ENCODE measurements around the gene ALOX12B. TPM values are rescaled to one million over a fixed set of nuclear protein-coding genes. Genes with fewer than 3 reads are reported as not detected.

Gene ALOX12B
- total and polyA plus RNA-seq, 2 donors (not counting 3 experiments of a cell fraction or from before 2014, with no cell fraction given) = not detected

DNA sequence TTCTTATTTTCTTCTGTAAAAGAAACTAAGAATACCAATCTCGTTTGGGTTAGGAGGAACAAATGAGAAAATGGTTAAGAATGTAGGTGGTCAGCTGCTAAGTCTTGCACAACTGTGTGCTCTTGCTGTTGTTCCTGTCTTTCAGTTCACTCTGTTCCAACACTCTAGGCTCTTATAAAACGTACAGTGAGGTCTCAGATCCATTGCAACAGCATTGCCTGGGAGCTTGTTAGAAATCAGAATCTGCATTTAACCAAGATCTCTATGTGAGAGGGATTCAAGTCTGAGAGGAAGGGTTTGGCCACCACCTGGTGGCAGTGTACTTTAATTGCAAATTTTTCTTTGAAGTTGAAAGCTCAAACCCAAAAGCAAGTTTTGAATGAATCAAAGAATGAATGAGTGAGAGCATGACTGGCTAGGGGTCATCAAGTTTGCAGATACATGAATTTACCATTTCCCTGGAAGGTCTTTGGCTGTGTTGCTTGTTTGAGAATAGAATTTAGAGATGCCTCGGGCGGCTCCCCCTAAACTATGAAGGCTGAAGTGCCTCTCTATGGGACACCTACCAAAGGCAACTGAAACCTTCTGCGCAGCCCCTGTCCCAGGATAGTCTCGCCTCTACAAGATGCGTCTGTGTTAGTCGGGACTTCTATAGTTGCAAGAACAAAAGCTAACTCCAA is 46.1 kb downstream of the ALOX12B start:
- Histone ChIP-seq H3K4me3 (replicated peaks in 1 of 3; ENCODE audit: insufficient read depth in 1 of 3, low read depth in 1 of 3, low read length in 3 of 3) (no peak overlapping the region), H3K4me1 (ENCODE audit: control insufficient read depth, extremely low read depth, insufficient read depth, low read length) (no peaks in the 10 kb centered on the region), H3K9me3 (replicated peaks; ENCODE audit: control insufficient read depth, insufficient read depth, low read length) (no peaks in the 10 kb centered on the region), H3K9me1 (replicated peaks; ENCODE audit: control insufficient read depth, extremely low read depth, insufficient read depth, low read length) (no peaks in the 10 kb centered on the region), H3K79me2 (ENCODE audit: control insufficient read depth, insufficient read depth, low read length) (no peaks in the 10 kb centered on the region), H2AFZ (ENCODE audit: low read depth, low read length) (no peak overlapping the region), H4K20me1 (replicated peaks; ENCODE audit: control insufficient read depth, extremely low read depth, insufficient read depth, low read length) (no peaks in the 10 kb centered on the region), H3K27ac (ENCODE audit: insufficient read depth, low read depth, low read length) (no peak overlapping the region), H3K36me3 (ENCODE audit: control insufficient read depth in 2 of 2, extremely low read depth in 1 of 2, insufficient read depth in 2 of 2, low read length in 2 of 2) (no peaks in the 10 kb centered on the region), H3K9ac (replicated peaks; ENCODE audit: extremely low read depth, insufficient read depth, low read length) (no peak overlapping the region), H3K27me3 (ENCODE audit: control insufficient read depth in 2 of 2, insufficient read depth in 2 of 2, low read length in 2 of 2) (peaks cover 9 to 14% of the 10 kb centered on the region in 2 experiments), H3K4me2 (ENCODE audit: insufficient read depth, low read length) (no peak overlapping the region)
- CTCF ChIA-PET = interaction anchor here (0.6 to 3.8 kb wide), 49 partner anchors 10 to 699 kb away, joined by 3 to 48 read pairs (median 5); partner anchors contain the start of genes CNTROB, DNAH2, GUCY2D and RNF227
- dilution Hi-C loops (cut with MboI; ENCODE audit: extremely low pct_ligation_motif_present, low sequenced_read_pairs) (no loop called here), intact Hi-C loops (cut with micrococcal nuclease) (loop anchor here (1.0 kb wide), 2 partner anchors 128 to 298 kb away; no protein-coding TSS in a partner anchor)
- no TSS peak for BruUV-seq (replicated peaks)
- DNase-seq (ENCODE audit: low read depth, low spot score) (peak; percentile 66), FAIRE-seq (peak; percentile 77)
- POLR2A ChIA-PET = interaction anchor here (0.6 kb wide), 1 partner anchor 129 kb away, joined by 8 read pairs; no protein-coding TSS in a partner anchor
- TF ChIP-seq, protein P1, sequence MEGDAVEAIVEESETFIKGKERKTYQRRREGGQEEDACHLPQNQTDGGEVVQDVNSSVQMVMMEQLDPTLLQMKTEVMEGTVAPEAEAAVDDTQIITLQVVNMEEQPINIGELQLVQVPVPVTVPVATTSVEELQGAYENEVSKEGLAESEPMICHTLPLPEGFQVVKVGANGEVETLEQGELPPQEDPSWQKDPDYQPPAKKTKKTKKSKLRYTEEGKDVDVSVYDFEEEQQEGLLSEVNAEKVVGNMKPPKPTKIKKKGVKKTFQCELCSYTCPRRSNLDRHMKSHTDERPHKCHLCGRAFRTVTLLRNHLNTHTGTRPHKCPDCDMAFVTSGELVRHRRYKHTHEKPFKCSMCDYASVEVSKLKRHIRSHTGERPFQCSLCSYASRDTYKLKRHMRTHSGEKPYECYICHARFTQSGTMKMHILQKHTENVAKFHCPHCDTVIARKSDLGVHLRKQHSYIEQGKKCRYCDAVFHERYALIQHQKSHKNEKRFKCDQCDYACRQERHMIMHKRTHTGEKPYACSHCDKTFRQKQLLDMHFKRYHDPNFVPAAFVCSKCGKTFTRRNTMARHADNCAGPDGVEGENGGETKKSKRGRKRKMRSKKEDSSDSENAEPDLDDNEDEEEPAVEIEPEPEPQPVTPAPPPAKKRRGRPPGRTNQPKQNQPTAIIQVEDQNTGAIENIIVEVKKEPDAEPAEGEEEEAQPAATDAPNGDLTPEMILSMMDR (IDR thresholded peaks at IDR 0.05; ENCODE audit: extremely low read depth in 1 of 2, insufficient read depth in 1 of 2, low read depth in 1 of 2, low read length in 2 of 2) = peak; percentile 39 to 48
- TF ChIP-seq JUN (IDR thresholded peaks at IDR 0.05; ENCODE audit: borderline replicate concordance, insufficient read depth, insufficient read length, low read depth) = no peak

DNA sequence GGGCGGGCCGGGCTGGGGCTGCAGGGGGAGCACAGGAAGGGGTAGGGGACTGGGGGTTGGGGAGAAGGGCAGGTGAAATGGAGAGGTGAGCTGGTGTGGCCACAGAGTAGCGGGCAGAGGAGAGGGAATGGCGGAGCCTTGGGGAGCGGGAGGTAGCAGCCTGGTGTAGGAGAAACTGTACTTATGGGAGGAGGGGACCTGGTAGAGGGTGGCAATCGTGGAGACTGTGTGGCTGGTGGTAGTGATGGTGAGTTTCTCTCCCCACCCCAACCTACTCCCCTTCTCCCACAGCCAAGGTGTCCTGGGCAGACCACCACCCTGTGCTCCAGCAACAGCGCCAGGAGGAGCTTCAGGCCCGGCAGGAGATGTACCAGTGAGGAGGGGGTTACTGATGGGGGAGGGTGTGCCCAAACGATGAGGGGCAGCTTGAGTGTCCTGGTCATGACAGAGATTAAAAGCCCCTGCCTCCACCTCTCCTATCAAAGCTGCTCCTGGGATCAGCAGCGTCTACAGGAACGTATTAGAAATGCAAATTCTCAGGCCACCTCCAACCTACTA is 47.8 kb downstream of the ALOX12B start:
- intact Hi-C loops (cut with micrococcal nuclease) (no loop called here), dilution Hi-C loops (cut with MboI; ENCODE audit: extremely low pct_ligation_motif_present, low sequenced_read_pairs) (no loop called here)
- no peak for TF ChIP-seq MYC (IDR thresholded peaks at IDR 0.05; ENCODE audit: low read depth, low read length)
- TF ChIP-seq FOS (IDR thresholded peaks at IDR 0.05; ENCODE audit: borderline replicate concordance, insufficient read depth, low read length) = no peak
- TF ChIP-seq, protein P2, sequence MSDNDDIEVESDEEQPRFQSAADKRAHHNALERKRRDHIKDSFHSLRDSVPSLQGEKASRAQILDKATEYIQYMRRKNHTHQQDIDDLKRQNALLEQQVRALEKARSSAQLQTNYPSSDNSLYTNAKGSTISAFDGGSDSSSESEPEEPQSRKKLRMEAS (IDR thresholded peaks at IDR 0.05; ENCODE audit: insufficient read depth, insufficient read length) = no peak
- TF ChIP-seq POLR2A (IDR thresholded peaks at IDR 0.05; ENCODE audit: low read depth, low read length) = no peak
- no peak for TF ChIP-seq POLR2AphosphoS5 (IDR thresholded peaks at IDR 0.05; ENCODE audit: insufficient read depth, low read depth, low read length)
- TF ChIP-seq, protein P1 (IDR thresholded peaks at IDR 0.05; ENCODE audit: extremely low read depth in 1 of 2, insufficient read depth in 1 of 2, low read depth in 1 of 2, low read length in 2 of 2) = no peak
- TF ChIP-seq JUN (IDR thresholded peaks at IDR 0.05; ENCODE audit: borderline replicate concordance, insufficient read depth, insufficient read length, low read depth) = no peak
- TF ChIP-seq EZH2 (IDR thresholded peaks at IDR 0.05; ENCODE audit: borderline replicate concordance, low read depth, low read length, severe bottlenecking) = no peak
- TF ChIP-seq GATA2 (IDR thresholded peaks at IDR 0.05; ENCODE audit: insufficient read depth, insufficient read length, low read depth, low read length) = no peak
- H3K36me3 ChIP-seq (ENCODE audit: control insufficient read depth in 2 of 2, extremely low read depth in 1 of 2, insufficient read depth in 2 of 2, low read length in 2 of 2) = no peaks in the 10 kb centered on the region
- BruUV-seq (replicated peaks) = no TSS peak
- no peak overlapping the region for H3K4me3 ChIP-seq (replicated peaks in 1 of 3; ENCODE audit: insufficient read depth in 1 of 3, low read depth in 1 of 3, low read length in 3 of 3)
- H3K9me1 ChIP-seq (replicated peaks; ENCODE audit: control insufficient read depth, extremely low read depth, insufficient read depth, low read length) = no peaks in the 10 kb centered on the region
- ChIA-PET CTCF (interaction anchor here (1.4 to 3.8 kb wide), 3 partner anchors 49 to 296 kb away, joined by 3 to 48 read pairs (median 28); no protein-coding TSS in a partner anchor), POLR2A (no interaction called here)
- H2AFZ ChIP-seq (ENCODE audit: low read depth, low read length) = no peak overlapping the region
- H3K27me3 ChIP-seq (ENCODE audit: control insufficient read depth in 2 of 2, insufficient read depth in 2 of 2, low read length in 2 of 2) = peaks cover 14 to 15% of the 10 kb centered on the region in 2 experiments
- no peaks in the 10 kb centered on the region for H3K4me1 ChIP-seq (ENCODE audit: control insufficient read depth, extremely low read depth, insufficient read depth, low read length)
- no peak overlapping the region for H3K4me2 ChIP-seq (ENCODE audit: insufficient read depth, low read length)
- H3K9me3 ChIP-seq (replicated peaks; ENCODE audit: control insufficient read depth, insufficient read depth, low read length) = no peaks in the 10 kb centered on the region
- DNase-seq (ENCODE audit: low read depth, low spot score) = no peak
- FAIRE-seq = no peak
- no peak overlapping the region for H3K9ac ChIP-seq (replicated peaks; ENCODE audit: extremely low read depth, insufficient read depth, low read length)
- no peaks in the 10 kb centered on the region for H3K79me2 ChIP-seq (ENCODE audit: control insufficient read depth, insufficient read depth, low read length)
- no peak overlapping the region for H3K27ac ChIP-seq (ENCODE audit: insufficient read depth, low read depth, low read length)
- no peaks in the 10 kb centered on the region for H4K20me1 ChIP-seq (replicated peaks; ENCODE audit: control insufficient read depth, extremely low read depth, insufficient read depth, low read length)
